ENCODE results near the gene ACTBL2. TPM values are rescaled to one million over a fixed set of nuclear protein-coding genes. Genes with fewer than 3 reads are reported as not detected.
"Not testable (repeated sequence)": the region's sequence is repeated elsewhere in the genome, so short reads cannot be mapped to it uniquely, and the experiment has no call there.

Gene ACTBL2
- total and polyA plus RNA-seq, 10 donors: not detected

GRCh38 chr5:57468481-57469163, 14.0 kb downstream of the ACTBL2 start:
- Histone ChIP-seq H3K4me1 (no peaks in the 10 kb centered on the region), H3K4me3 (no peak overlapping the region), H3K27me3 (replicated peaks in 1 of 7) (no peaks in the 10 kb centered on the region), H3K9me3 (no peaks in the 10 kb centered on the region), H3K27ac (no peak overlapping the region), H3K36me3 (no peaks in the 10 kb centered on the region)
- intact Hi-C loops (cut with DNase I; ENCODE audit: low total_unique reads): no loop called here
- DNase-seq: no peak
- 86 to 94% (median 91%) methylated on average over 5 of the region's 5 CpGs for WGBS, 5 donors
- TF ChIP-seq POLR2A (IDR thresholded peaks at IDR 0.05) (no peak), POLR2AphosphoS5 (IDR thresholded peaks at IDR 0.05) (no peak), CTCF (IDR thresholded peaks at IDR 0.05 in 8 of 11, conservative IDR thresholded peaks at IDR 0.05 in 3 of 11) (no peak)

GRCh38 chr5:57466544-57466943, 16.1 kb downstream of the ACTBL2 start:
- 25 to 52% (median 47%) methylated on average over 3 of the region's 3 CpGs for WGBS, 5 donors
- Histone ChIP-seq H3K36me3 (no peaks in the 10 kb centered on the region), H3K9me3 (no peaks in the 10 kb centered on the region), H3K4me1 (no peaks in the 10 kb centered on the region), H3K27me3 (replicated peaks in 1 of 7) (no peaks in the 10 kb centered on the region), H3K4me3 (no peak overlapping the region), H3K27ac (no peak overlapping the region)
- no peak for DNase-seq
- intact Hi-C loops (cut with DNase I; ENCODE audit: low total_unique reads): no loop called here
- TF ChIP-seq POLR2A (IDR thresholded peaks at IDR 0.05) (no peak), POLR2AphosphoS5 (IDR thresholded peaks at IDR 0.05) (no peak), CTCF (IDR thresholded peaks at IDR 0.05 in 8 of 11, conservative IDR thresholded peaks at IDR 0.05 in 3 of 11) (no peak)

- H3K4me1 ChIP-seq; H3K4me3 ChIP-seq; intact Hi-C loops (cut with DNase I; ENCODE audit: low total_unique reads); H3K27me3 ChIP-seq (replicated peaks in 1 of 7); H3K27ac ChIP-seq; H3K36me3 ChIP-seq; DNase-seq; H3K9me3 ChIP-seq: not testable (repeated sequence)
- 92 to 96% (median 94%) methylated on average over 3 of the region's 3 CpGs for WGBS, 5 donors
These were observed 22.6 kb downstream of the ACTBL2 start for GRCh38 chr5:57460056-57460455.

GRCh38 chr5:57458443-57458842, 24.2 kb downstream of the ACTBL2 start:
- H3K9me3 ChIP-seq: no peaks in the 10 kb centered on the region
- H3K27ac ChIP-seq: no peak overlapping the region
- H3K4me1 ChIP-seq: no peaks in the 10 kb centered on the region
- TF ChIP-seq POLR2A (IDR thresholded peaks at IDR 0.05): no peak
- no peak for TF ChIP-seq CTCF (IDR thresholded peaks at IDR 0.05 in 8 of 11, conservative IDR thresholded peaks at IDR 0.05 in 3 of 11)
- no peak for TF ChIP-seq POLR2AphosphoS5 (IDR thresholded peaks at IDR 0.05)
- no peak for DNase-seq
- H3K27me3 ChIP-seq (replicated peaks in 1 of 7): no peaks in the 10 kb centered on the region
- H3K36me3 ChIP-seq: no peaks in the 10 kb centered on the region
- no peak overlapping the region for H3K4me3 ChIP-seq
- intact Hi-C loops (cut with DNase I; ENCODE audit: low total_unique reads): no loop called here
